ENCODE data around the gene AKAP3. TPM values are rescaled to one million over a fixed set of nuclear protein-coding genes. Genes with fewer than 3 reads are reported as not detected.

The AKAP3 gene
- total RNA-seq, 1 experiment from 2014 or later, result 0.65 TPM

DNA sequence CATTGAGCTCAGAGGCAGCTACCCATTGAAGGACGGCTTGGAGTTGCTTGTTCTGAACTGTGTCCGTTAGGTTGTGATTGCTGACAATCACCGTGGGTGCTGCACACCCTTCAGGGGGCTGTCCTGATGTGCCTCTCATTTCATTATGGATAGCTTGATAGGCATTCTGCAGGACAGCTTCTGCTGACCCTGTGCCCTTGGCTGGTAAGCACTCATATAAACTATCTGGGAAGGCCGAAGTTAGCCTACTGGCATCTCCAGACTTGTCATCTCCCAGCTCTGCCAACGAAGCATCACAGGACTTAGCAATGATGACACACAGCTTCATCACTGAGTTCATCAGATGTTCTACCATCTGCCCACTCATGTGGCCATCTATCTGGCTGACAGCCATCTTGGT lies 22.3 kb downstream of the AKAP3 start:
- DNase-seq, result no peak
- Histone ChIP-seq H3K4me3 (no peak overlapping the region), H3K4me1 (no peaks in the 10 kb centered on the region), H3K27ac (no peak overlapping the region), H3K9me3 (replicated peaks) (no peaks in the 10 kb centered on the region), H3K36me3 (no peaks in the 10 kb centered on the region), H3K27me3 (peaks cover 5% of the 10 kb centered on the region; the same call in 1 of the 2 replicates)

DNA sequence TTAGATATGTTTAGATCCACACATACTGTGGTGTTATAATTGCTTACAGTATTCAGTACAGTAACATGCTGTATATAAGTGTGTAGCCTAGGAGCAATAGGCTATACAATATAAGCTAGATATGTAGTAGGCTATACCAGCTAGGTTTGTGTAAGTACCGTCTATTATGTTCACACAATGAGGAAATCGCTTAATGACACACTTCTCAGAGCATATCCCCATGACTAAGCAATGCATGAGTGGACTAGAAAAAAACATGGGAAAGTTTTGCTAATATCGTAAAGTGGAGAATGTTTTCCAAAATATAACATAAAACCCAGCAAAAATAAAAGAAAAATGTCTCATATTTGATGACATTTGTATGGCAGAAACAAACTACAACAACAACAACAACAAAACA lies 27.3 kb downstream of the AKAP3 start:
- Histone ChIP-seq H3K27me3 (no peaks in the 10 kb centered on the region), H3K27ac (no peak overlapping the region), H3K4me3 (no peak overlapping the region), H3K4me1 (no peaks in the 10 kb centered on the region), H3K9me3 (replicated peaks) (no peaks in the 10 kb centered on the region), H3K36me3 (no peaks in the 10 kb centered on the region)
- DNase-seq, result no peak

GRCh38 chr12:4615667-4616066 lies 33.2 kb downstream of the AKAP3 start:
- H3K4me3 ChIP-seq, result no peak overlapping the region
- no peak for DNase-seq
- no peaks in the 10 kb centered on the region for H3K27me3 ChIP-seq
- H3K36me3 ChIP-seq, result 0 out of 2 replicates have a peak, but pooled peaks cover 2% of the 10 kb centered on the region
- no peaks in the 10 kb centered on the region for H3K4me1 ChIP-seq
- H3K9me3 ChIP-seq (replicated peaks), result no peaks in the 10 kb centered on the region
- no peak overlapping the region for H3K27ac ChIP-seq

GRCh38 chr12:4610481-4610880 lies 38.4 kb downstream of the AKAP3 start:
- H3K36me3 ChIP-seq, result 0 out of 2 replicates have a peak, but pooled peaks cover 2% of the 10 kb centered on the region
- no peaks in the 10 kb centered on the region for H3K4me1 ChIP-seq
- no peaks in the 10 kb centered on the region for H3K27me3 ChIP-seq
- no peak overlapping the region for H3K27ac ChIP-seq
- DNase-seq, result no peak
- no peaks in the 10 kb centered on the region for H3K9me3 ChIP-seq (replicated peaks)
- H3K4me3 ChIP-seq, result no peak overlapping the region

- Histone ChIP-seq H3K4me3 (no peak overlapping the region), H3K36me3 (0 out of 2 replicates have a peak, but pooled peaks cover 2% of the 10 kb centered on the region), H3K27me3 (no peaks in the 10 kb centered on the region), H3K4me1 (no peaks in the 10 kb centered on the region), H3K27ac (no peak overlapping the region), H3K9me3 (replicated peaks) (no peaks in the 10 kb centered on the region)
- no peak for DNase-seq
Observed at GRCh38 chr12:4609071-4609470, 39.8 kb downstream of the AKAP3 start.

DNA sequence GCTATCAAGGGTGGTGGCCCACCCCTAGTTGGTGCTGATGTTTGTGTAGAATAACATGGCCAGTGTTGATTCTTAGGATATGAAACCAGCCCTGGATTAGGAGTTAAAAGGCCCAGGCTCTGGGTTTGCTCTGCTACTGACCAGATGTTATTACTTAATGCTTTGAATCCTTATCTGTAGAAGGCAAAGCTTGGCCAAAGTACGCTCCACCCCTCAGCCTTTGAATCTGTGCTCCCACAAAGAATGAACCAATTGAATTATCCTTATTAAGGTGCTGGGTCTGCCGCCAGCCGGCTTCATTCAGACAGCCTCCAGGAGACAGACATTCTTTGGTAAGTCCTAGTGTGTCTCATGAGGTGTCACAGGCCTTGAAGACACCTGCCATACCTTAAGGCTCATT lies 41.8 kb downstream of the AKAP3 start:
- no peak overlapping the region for H3K4me3 ChIP-seq
- no peaks in the 10 kb centered on the region for H3K27me3 ChIP-seq
- no peaks in the 10 kb centered on the region for H3K9me3 ChIP-seq (replicated peaks)
- no peak overlapping the region for H3K27ac ChIP-seq
- H3K4me1 ChIP-seq, result no peaks in the 10 kb centered on the region
- no peaks in the 10 kb centered on the region for H3K36me3 ChIP-seq
- no peak for DNase-seq

- H3K4me1 ChIP-seq, result no peaks in the 10 kb centered on the region
- H3K4me3 ChIP-seq, result peak overlapping the region; percentile 68
- no peaks in the 10 kb centered on the region for H3K36me3 ChIP-seq
- no peaks in the 10 kb centered on the region for H3K27me3 ChIP-seq
- no peaks in the 10 kb centered on the region for H3K9me3 ChIP-seq (replicated peaks)
- DNase-seq, result peak; percentile 73 to 88
- H3K27ac ChIP-seq, result peak overlapping the region; percentile 37
Observed at GRCh38 chr12:4604684-4605193, 44.1 kb downstream of the AKAP3 start.

DNA sequence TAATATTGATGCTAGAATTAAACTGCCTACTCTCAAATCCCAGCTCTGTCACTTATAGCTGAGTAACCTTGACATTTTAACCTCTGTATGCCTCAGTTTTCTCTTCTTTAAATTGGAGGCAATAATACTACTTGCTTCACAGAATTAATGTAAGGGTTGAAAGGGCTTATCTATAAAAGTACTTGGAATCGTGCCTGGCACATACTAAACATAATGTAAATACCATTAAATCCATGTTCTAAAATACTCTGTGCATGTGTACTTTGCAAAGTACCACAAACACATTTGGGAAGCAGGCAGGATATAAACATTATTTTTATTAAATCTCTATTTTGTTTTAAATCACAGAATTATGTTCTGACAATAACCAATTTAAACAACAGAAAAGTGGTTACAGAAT lies 44.9 kb downstream of the AKAP3 start:
- no peak for DNase-seq
- H3K4me3 ChIP-seq, result no peak overlapping the region
- H3K36me3 ChIP-seq, result no peaks in the 10 kb centered on the region
- no peak overlapping the region for H3K27ac ChIP-seq
- no peaks in the 10 kb centered on the region for H3K9me3 ChIP-seq (replicated peaks)
- H3K4me1 ChIP-seq, result no peaks in the 10 kb centered on the region
- H3K27me3 ChIP-seq, result no peaks in the 10 kb centered on the region

GRCh38 chr12:4603421-4603820 lies 45.4 kb downstream of the AKAP3 start:
- H3K4me1 ChIP-seq, result no peaks in the 10 kb centered on the region
- H3K27ac ChIP-seq, result no peak overlapping the region
- no peak for DNase-seq
- no peak overlapping the region for H3K4me3 ChIP-seq
- no peaks in the 10 kb centered on the region for H3K36me3 ChIP-seq
- H3K9me3 ChIP-seq (replicated peaks), result no peaks in the 10 kb centered on the region
- no peaks in the 10 kb centered on the region for H3K27me3 ChIP-seq

GRCh38 chr12:4595881-4596280 lies 53.0 kb downstream of the AKAP3 start:
- Histone ChIP-seq H3K4me3 (no peak overlapping the region), H3K27ac (no peak overlapping the region), H3K27me3 (peaks cover 5% of the 10 kb centered on the region; the same call in 1 of the 2 replicates), H3K4me1 (no peaks in the 10 kb centered on the region), H3K36me3 (no peaks in the 10 kb centered on the region), H3K9me3 (replicated peaks) (no peaks in the 10 kb centered on the region)
- DNase-seq, result no peak

- no peaks in the 10 kb centered on the region for H3K4me1 ChIP-seq
- DNase-seq, result no peak
- H3K27me3 ChIP-seq, result peaks cover 5% of the 10 kb centered on the region; the same call in 1 of the 2 replicates
- no peaks in the 10 kb centered on the region for H3K9me3 ChIP-seq (replicated peaks)
- no peaks in the 10 kb centered on the region for H3K36me3 ChIP-seq
- H3K4me3 ChIP-seq, result no peak overlapping the region
- no peak overlapping the region for H3K27ac ChIP-seq
Observed at GRCh38 chr12:4591180-4591687, 57.6 kb downstream of the AKAP3 start.

DNA sequence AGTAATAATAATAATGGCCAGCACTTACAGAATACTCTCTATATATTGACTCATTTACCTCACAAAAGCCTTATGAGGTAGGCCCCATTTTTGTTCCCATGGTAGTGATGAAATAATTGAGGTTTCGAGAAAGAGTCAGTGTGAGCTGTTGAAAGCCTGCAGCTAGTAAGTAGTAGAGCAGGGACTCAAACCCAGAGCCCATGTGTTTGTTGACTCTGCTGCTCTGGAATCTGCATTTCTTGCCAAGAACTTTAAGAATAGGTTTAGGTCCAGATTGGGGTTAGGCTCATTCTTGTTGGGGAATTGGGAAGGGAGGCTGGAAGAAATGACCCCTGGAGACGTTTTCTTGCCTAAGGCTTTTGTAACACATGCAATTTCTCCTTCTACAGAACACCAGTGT lies 58.9 kb downstream of the AKAP3 start:
- no peaks in the 10 kb centered on the region for H3K36me3 ChIP-seq
- H3K4me1 ChIP-seq, result no peaks in the 10 kb centered on the region
- no peak for DNase-seq
- peaks cover 5% of the 10 kb centered on the region; the same call in 1 of the 2 replicates for H3K27me3 ChIP-seq
- no peaks in the 10 kb centered on the region for H3K9me3 ChIP-seq (replicated peaks)
- H3K27ac ChIP-seq, result no peak overlapping the region
- H3K4me3 ChIP-seq, result no peak overlapping the region

DNA sequence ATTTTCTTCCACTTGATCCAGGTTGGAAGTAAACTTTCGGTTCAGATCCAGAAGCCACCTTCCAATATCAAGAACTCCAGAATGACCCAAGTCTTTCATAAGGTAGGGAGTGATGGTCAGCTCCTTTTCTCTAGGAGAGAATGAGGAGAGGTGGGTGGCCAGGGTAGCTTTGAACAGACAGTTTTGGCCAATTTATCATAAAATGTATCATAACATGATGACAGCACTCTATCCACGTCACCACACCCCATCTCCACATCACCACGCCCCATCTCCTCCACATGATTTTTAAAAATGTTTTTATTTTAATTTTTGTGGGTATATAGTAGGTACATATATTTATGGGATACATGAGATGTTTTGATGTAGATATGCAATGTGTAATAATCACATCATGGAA lies 59.9 kb downstream of the AKAP3 start:
- Histone ChIP-seq H3K4me3 (no peak overlapping the region), H3K27me3 (peaks cover 5% of the 10 kb centered on the region; the same call in 1 of the 2 replicates), H3K36me3 (no peaks in the 10 kb centered on the region), H3K9me3 (replicated peaks) (no peaks in the 10 kb centered on the region), H3K27ac (no peak overlapping the region), H3K4me1 (no peaks in the 10 kb centered on the region)
- DNase-seq, result no peak

- Histone ChIP-seq H3K4me1 (no peaks in the 10 kb centered on the region), H3K36me3 (no peaks in the 10 kb centered on the region), H3K27ac (no peak overlapping the region), H3K27me3 (peaks cover 5% of the 10 kb centered on the region; the same call in 1 of the 2 replicates), H3K9me3 (replicated peaks) (no peaks in the 10 kb centered on the region), H3K4me3 (no peak overlapping the region)
- DNase-seq, result no peak
Observed at GRCh38 chr12:4587108-4587507, 61.7 kb downstream of the AKAP3 start.

GRCh38 chr12:4586500-4586899 lies 62.4 kb downstream of the AKAP3 start:
- Histone ChIP-seq H3K4me3 (no peak overlapping the region), H3K9me3 (replicated peaks) (no peaks in the 10 kb centered on the region), H3K27ac (no peak overlapping the region), H3K27me3 (peaks cover 7% of the 10 kb centered on the region; the same call in 1 of the 2 replicates), H3K36me3 (no peaks in the 10 kb centered on the region), H3K4me1 (no peaks in the 10 kb centered on the region)
- DNase-seq, result no peak

DNA sequence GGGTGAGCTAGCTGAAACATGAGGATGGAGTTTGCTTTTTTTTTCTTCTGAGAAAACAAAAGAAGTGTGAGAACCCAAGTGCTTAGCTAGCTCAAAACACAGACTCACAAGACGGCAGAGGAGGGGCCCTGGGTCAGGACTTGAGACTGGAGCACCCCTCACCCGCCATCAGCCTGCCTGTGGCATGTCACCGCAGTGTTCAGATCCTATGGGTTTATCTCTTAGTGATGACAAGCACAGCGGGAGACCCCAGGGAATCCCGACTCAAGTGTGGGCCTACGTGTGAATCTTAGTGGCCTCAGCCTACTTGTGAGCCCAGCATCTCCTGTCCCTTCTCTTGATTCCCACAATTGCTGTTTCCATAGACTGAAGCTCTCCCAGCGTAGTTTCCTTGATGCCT lies 64.0 kb downstream of the AKAP3 start:
- H3K27ac ChIP-seq, result no peak overlapping the region

More for the DNA sequence above, 64.0 kb downstream of the AKAP3 start:
- Histone ChIP-seq H3K9me3 (replicated peaks) (no peaks in the 10 kb centered on the region), H3K4me3 (no peak overlapping the region), H3K36me3 (no peaks in the 10 kb centered on the region), H3K27me3 (0 out of 2 replicates have a peak, but pooled peaks cover 3% of the 10 kb centered on the region), H3K4me1 (no peaks in the 10 kb centered on the region)
- no peak for DNase-seq
